Activated T-helper 1 cell treated with anti-CD3 and anti-CD28 coated beads, Interleukin-2, amount 50 U/mL, for 16 hours (primary cell): ENCODE measurements around the gene RAB31.

Source experiments
- DNase-seq, 2 donors: peaks; one replicate each; pipeline ENCODE4 v3.0.0-alpha.2; 2020; ENCODE audit warnings: low read depth in 1 of 2, low spot score in 1 of 2

The RAB31 gene

GRCh38 chr18:9712130-9712577, 4.1 kb downstream of the RAB31 start:
- DNase-seq, result no peak

GRCh38 chr18:9712611-9713010, 4.5 kb downstream of the RAB31 start:
- DNase-seq, result no peak

- no peak for DNase-seq
Observed at GRCh38 chr18:9714266-9715087, 6.4 kb downstream of the RAB31 start.

GRCh38 chr18:9715088-9715343, 6.9 kb downstream of the RAB31 start:
- DNase-seq, result no peak

DNA sequence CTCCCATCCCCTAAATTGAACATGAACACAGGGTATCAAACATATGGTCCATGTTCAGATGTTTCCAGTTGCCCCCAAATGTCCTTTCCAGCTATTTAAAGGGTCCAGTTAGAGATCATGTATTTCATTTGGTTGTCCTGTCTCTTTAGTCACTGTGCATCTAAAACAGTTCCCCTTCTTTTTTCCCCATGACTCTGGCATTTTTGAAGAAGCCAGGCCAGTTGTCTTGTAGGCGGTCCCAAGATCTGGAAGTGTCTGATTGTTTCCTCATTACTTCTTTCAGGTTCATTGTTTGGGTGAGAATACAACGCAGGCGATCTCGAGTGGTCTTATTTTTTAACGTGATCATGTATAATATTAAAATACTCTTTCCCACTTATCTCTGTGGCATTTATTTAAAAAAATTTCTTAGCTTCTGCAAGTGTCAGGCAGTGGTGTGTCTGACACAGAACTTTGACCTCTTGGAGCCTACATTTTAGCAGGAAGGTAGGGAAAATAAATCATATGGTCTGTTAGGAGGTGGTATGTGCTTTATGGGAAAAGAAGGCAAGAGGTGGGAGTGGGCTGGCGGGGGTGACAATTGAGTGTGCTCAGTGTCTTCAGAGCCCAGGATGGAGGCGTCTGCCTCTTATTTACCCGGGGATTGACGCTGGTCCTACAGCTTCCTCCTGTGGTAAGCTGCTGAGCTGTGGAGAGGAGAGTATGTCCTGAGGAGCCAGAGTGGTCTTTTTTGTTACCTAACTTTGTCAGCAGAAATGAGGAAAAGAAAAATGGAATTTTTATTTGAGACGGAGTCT, 8.1 kb downstream of the RAB31 start:
- no peak for DNase-seq

GRCh38 chr18:9716780-9717563, 8.9 kb downstream of the RAB31 start:
- no peak for DNase-seq

- DNase-seq, result no peak
Observed at GRCh38 chr18:9719421-9719981, 11.4 kb downstream of the RAB31 start.

GRCh38 chr18:9720327-9720726, 12.2 kb downstream of the RAB31 start:
- DNase-seq, result no peak

DNA sequence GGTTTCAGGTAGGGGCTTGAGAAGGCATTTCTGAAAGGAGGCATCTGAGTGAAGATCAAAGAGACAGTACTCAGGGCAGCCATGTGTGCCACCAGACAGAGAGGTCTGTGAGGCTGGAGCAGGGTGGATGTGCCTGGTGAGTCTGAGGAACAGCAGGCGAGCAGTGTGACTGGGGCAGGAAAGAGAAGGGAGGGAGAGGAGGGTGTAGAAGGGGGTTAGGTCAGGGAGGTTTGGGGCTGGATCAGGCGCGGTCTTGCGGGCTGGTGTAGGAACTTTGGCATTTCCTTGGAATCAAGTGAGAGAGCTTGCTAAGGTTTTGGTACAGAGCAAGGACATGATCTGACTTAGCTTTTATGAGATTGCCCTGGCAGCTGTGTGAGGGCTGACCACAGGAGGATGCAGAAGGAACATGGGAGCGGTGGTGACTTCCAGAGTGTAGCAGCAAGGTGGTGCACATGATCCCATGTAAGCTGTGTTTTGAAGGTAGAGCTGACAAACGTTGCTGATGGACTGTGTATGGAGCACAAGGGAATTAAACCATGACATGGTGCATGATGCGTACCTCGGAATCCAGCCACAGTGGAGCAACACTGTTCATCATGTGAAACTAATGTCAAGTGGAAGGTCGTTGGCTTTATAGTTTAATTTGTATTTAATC, 13.9 kb downstream of the RAB31 start:
- DNase-seq, result no peak

DNA sequence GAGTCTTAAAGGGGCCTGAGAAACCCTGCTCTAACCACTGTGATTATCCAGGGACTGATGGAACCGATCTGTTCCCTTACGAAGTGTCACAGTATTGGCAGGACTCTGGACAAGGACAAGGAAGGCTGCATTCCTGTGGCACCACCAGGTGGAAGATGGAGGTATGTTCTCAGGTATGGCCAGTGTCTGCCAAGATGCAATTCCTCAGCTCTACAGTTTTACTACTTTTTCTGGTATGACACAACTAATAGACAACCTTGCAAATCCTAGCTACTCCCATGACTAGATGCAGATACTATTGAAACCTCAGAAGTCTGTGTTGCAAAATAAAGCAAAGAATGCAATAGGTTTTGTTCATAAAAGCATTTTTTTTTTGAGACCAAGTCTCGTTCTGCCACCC, 14.6 kb downstream of the RAB31 start:
- no peak for DNase-seq

GRCh38 chr18:9724797-9725585, 16.9 kb downstream of the RAB31 start:
- DNase-seq, result no peak

GRCh38 chr18:9726175-9726574, 18.1 kb downstream of the RAB31 start:
- DNase-seq, result no peak

DNA sequence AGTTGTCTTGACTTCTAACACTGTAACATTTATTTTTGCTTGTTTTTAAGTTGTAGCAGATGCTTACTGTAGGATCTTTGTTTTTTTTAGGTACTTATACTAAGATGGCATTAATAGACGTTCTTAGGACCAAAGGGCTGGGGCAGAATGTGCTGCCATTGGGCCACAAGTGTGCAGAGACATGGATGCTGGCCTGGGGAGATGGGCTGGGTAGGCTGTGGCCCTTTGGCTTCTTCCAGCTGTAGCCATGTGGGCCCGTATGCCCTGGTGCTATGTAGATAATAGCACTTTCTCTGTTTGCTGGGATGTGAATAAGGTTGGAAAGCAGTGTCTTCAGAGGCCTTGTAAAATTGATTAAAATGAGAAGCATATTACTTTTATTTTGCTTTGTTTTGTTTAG, 18.8 kb downstream of the RAB31 start:
- no peak for DNase-seq

DNA sequence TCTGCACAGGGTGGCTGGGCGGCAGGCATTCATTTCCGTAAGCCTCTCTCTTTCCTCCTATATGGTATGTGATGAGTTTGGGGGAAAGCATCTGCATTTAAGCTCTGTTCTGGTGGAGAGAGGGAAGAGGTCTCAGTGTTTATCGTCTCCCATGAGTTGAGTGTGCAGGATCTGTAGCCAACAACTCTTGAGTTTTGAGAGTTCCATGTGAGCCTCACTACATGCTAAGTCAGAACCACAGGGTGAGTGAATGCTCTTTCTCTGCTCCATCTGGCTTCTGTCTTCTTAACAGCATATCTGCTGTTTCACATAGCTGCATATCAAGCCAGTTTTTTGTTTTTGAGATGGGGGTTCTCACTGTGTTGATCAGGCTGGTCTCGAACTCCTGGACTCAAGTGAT, 22.7 kb downstream of the RAB31 start:
- DNase-seq, result no peak

DNA sequence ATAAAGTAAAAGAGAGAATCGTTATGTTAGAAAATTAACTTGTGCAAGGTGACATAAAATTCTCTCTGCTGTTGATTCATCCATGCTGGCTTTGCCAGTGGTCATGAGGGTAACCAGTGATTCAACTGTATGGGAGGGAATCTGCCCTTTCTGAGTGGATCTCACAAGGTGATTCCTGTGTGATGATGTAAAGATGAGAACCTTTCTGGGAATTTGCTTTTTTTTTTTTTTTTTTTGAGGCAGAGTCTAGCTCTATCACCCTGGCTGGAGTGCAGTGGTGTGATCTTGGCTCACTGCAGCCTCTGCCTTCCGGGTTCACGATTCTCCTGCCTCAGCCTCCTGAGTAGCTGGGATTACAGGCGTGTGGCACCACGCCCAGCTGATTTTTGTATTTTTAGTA, 23.3 kb downstream of the RAB31 start:
- no peak for DNase-seq

DNA sequence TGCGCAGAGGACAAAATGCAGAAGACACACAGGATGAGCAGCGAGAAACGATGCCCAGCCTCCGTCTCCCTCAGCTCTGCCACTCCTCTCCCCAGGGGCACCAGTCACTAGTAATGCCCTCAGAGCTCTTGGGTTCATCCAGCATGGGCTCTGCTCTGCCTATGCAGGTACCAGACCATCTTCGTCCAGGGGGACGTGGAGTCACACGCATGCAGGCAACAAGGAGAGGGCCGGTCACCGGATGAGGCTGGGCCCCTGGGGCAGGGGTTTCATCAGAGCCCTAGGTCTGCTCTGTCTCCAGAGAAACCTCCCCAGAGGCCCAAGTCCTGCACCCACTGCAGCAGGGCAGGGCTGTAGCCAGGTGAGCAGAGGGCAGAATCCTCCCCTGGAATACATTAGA, 23.9 kb downstream of the RAB31 start:
- no peak for DNase-seq

DNA sequence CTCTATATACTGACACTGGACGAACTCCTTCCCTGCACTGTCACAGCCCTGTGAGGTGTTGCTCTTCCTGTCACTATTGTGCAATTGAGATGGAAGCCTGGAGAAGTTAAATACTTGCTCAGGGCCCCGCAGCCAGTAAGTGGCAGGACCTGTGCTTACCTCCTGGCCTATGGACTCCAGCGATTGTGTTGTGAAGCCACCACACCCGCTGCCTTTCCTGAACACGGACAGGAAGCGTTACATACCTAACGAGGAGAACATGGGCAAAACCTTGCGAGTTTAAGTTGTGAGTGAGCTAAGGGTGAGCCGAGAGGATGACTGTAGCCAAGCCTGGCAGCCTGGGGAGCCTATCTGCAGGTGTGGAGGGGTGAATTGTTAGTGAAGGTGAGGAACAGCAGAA, 26.1 kb downstream of the RAB31 start:
- DNase-seq, result no peak

- no peak for DNase-seq
Observed at GRCh38 chr18:9735238-9735637, 27.1 kb downstream of the RAB31 start.

GRCh38 chr18:9735879-9736278, 27.8 kb downstream of the RAB31 start:
- no peak for DNase-seq

DNA sequence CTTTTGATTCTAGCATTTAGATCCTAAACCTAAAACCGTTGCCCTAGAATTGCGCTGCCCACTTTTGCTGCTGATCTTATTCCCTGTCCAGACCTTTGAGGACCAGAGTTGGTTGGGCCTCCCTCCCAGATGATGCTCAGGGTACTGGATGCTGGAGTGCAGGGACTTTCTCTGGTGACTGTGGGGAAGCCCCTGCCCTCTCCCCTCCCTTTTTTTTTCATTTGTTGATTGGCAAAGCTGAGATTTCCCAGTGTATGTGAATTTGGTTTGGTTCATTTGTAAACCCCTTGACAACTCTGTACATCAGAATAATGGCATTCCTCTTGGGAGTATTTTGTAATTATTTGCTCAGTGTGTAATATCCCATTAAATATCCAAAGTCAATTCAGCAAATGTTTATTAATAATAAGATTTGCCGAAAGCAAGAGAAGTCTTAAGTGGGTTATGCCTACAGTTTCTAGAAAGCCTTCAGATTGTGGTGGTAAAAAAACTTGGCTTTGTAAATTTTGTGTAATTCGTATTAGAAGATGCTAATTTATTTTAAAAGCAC, 28.3 kb downstream of the RAB31 start:
- no peak for DNase-seq
